Calu3 (cell line): ENCODE measurements around the gene SLC66A3. TPM values are rescaled to one million over a fixed set of nuclear protein-coding genes. Genes with fewer than 3 reads are reported as not detected.

ENCODE experiments used
- BruUV-seq: library from RNA; stranded (reverse); fragments of 400-500 nt; replicated peaks from 2 replicates; lab custom pipeline; 2021; lab: Mats Ljungman, UMichigan
- CTCF ChIA-PET: fragments of 300-600 bp; sonication (Branson Sonifier 250); formaldehyde crosslinking; loops from one replicate; lab custom pipeline; 2022; ENCODE audit warnings: antibody characterized with exemption; lab: Charles Lee
- DNase-seq: peaks from one replicate; pipeline ENCODE4 v3.0.0; 2022
- H3K27ac Mint-ChIP-seq: one replicate; pipeline ENCODE4 v1.8.0; 2022; ENCODE audit warnings: mixed read lengths; ENCODE audit not compliant: unreplicated experiment
- H3K27me3 Mint-ChIP-seq: one replicate; pipeline ENCODE4 v1.8.0; 2022; ENCODE audit warnings: mixed read lengths; ENCODE audit not compliant: unreplicated experiment
- H3K36me3 Mint-ChIP-seq: one replicate; pipeline ENCODE4 v1.8.0; 2022; ENCODE audit warnings: mild to moderate bottlenecking, moderate library complexity, mixed read lengths; ENCODE audit not compliant: insufficient read depth, unreplicated experiment
- H3K4me1 Mint-ChIP-seq: one replicate; pipeline ENCODE4 v1.8.0; 2022; ENCODE audit warnings: mild to moderate bottlenecking, low read depth, mixed read lengths; ENCODE audit not compliant: unreplicated experiment
- H3K4me3 Mint-ChIP-seq: one replicate; pipeline ENCODE4 v1.8.0; 2022; ENCODE audit warnings: mild to moderate bottlenecking, low read depth, moderate library complexity, mixed read lengths; ENCODE audit not compliant: unreplicated experiment
- H3K9me3 Mint-ChIP-seq: one replicate; pipeline ENCODE4 v1.8.0; 2022; ENCODE audit warnings: low read depth, mixed read lengths; ENCODE audit not compliant: unreplicated experiment
- CTCF ChIP-seq: fragments of 200-600 bp; IDR thresholded peaks from one replicate; pipeline ENCODE4 v1.8.0; 2022; ENCODE audit warnings: antibody characterized with exemption; ENCODE audit not compliant: unreplicated experiment
- intact Hi-C: fragments of 100-400 bp; cut with micrococcal nuclease; formaldehyde crosslinking; loops from one replicate; pipeline ENCODE4 v1.10.0; 2022; ENCODE audit not compliant: unreplicated experiment
- total RNA-seq: library from RNA; stranded (reverse); gene quantifications from 2 replicates; pipeline ENCODE4 v1.2.3, GENCODE V29; 2022

The SLC66A3 gene
- total RNA-seq, 1 experiment from 2014 or later: 13.5 TPM

GRCh38 chr2:11123001-11123809, 32.1 kb upstream of the SLC66A3 start:
- intact Hi-C loops: loop anchor here (10.0 kb wide), 2 partner anchors 208 to 408 kb away; partner anchors contain the start of gene KCNF1

GRCh38 chr2:11123856-11124759, 31.2 kb upstream of the SLC66A3 start:
- DNase-seq: peak; percentile 88
- intact Hi-C loops: loop anchor here (1.0 to 10.0 kb wide), 3 partner anchors 209 to 409 kb away; partner anchors contain the start of gene KCNF1
- H3K27ac Mint-ChIP-seq: no peak overlapping the region
- TF ChIP-seq CTCF: peak; percentile 89
- H3K36me3 Mint-ChIP-seq: no peaks in the 10 kb centered on the region
- H3K9me3 Mint-ChIP-seq: no peaks in the 10 kb centered on the region
- H3K4me3 Mint-ChIP-seq: no peak overlapping the region
- peaks cover 26% of the 10 kb centered on the region for H3K27me3 Mint-ChIP-seq
- no TSS peak for BruUV-seq
- CTCF ChIA-PET: interaction anchor here (0.6 to 3.3 kb wide), 7 partner anchors 9 to 292 kb away, joined by 3 to 33 read pairs (median 4); partner anchors contain the start of gene KCNF1
- H3K4me1 Mint-ChIP-seq: peaks cover 18% of the 10 kb centered on the region

More at GRCh38 chr2:11123001-11123809, 32.1 kb upstream of the SLC66A3 start:
- no peak overlapping the region for H3K4me3 Mint-ChIP-seq
- peaks cover 22% of the 10 kb centered on the region for H3K27me3 Mint-ChIP-seq
- no peaks in the 10 kb centered on the region for H3K9me3 Mint-ChIP-seq
- CTCF ChIA-PET: interaction anchor here (2.0 to 3.3 kb wide), 2 partner anchors 288 to 291 kb away, joined by 15 to 33 read pairs; no protein-coding TSS in a partner anchor
- peaks cover 18% of the 10 kb centered on the region for H3K4me1 Mint-ChIP-seq
- H3K36me3 Mint-ChIP-seq: no peaks in the 10 kb centered on the region
- H3K27ac Mint-ChIP-seq: no peak overlapping the region
- DNase-seq: no peak
- TF ChIP-seq CTCF: no peak
- no TSS peak for BruUV-seq

- peaks cover 18% of the 10 kb centered on the region for H3K4me1 Mint-ChIP-seq
- no peak for DNase-seq
- CTCF ChIA-PET: interaction anchor here (0.7 to 3.3 kb wide), 5 partner anchors 8 to 292 kb away, joined by 3 to 33 read pairs (median 6); partner anchors contain the start of gene KCNF1
- H3K9me3 Mint-ChIP-seq: no peaks in the 10 kb centered on the region
- intact Hi-C loops: loop anchor here (1.0 to 10.0 kb wide), 3 partner anchors 210 to 410 kb away; partner anchors contain the start of gene KCNF1
- no peak overlapping the region for H3K27ac Mint-ChIP-seq
- no peaks in the 10 kb centered on the region for H3K36me3 Mint-ChIP-seq
- BruUV-seq: no TSS peak
- TF ChIP-seq CTCF: no peak
- no peak overlapping the region for H3K4me3 Mint-ChIP-seq
- peaks cover 26% of the 10 kb centered on the region for H3K27me3 Mint-ChIP-seq
Observed at GRCh38 chr2:11124760-11125068, 30.6 kb upstream of the SLC66A3 start.

- no peak for TF ChIP-seq CTCF
- H3K4me1 Mint-ChIP-seq: peaks cover 13% of the 10 kb centered on the region
- CTCF ChIA-PET: no interaction called here
Observed at GRCh38 chr2:11127761-11128160, 27.5 kb upstream of the SLC66A3 start.

More at GRCh38 chr2:11127761-11128160, 27.5 kb upstream of the SLC66A3 start:
- intact Hi-C loops: loop anchor here (10.0 kb wide), 2 partner anchors 213 to 413 kb away; partner anchors contain the start of gene KCNF1
- H3K9me3 Mint-ChIP-seq: no peaks in the 10 kb centered on the region
- DNase-seq: no peak
- BruUV-seq: no TSS peak
- no peak overlapping the region for H3K27ac Mint-ChIP-seq
- H3K27me3 Mint-ChIP-seq: peaks cover 26% of the 10 kb centered on the region
- peaks cover 5% of the 10 kb centered on the region for H3K36me3 Mint-ChIP-seq
- H3K4me3 Mint-ChIP-seq: no peak overlapping the region
